Progenitor cell of endocrine pancreas (in vitro differentiated cells): ENCODE results near the gene TMEM170A. TPM values are rescaled to one million over a fixed set of nuclear protein-coding genes. Genes with fewer than 3 reads are reported as not detected.

Experiments used
- DNase-seq: peaks from one replicate; pipeline ENCODE4 v3.0.0; 2021; ENCODE audit warnings: low spot score; ENCODE audit not compliant: unreplicated experiment
- H3K27ac Mint-ChIP-seq: 2 replicates; pipeline ENCODE4 v1.8.0; 2021; ENCODE audit warnings: mild to moderate bottlenecking, moderate library complexity, mixed read lengths
- H3K27me3 Mint-ChIP-seq: 2 replicates; pipeline ENCODE4 v1.8.0; 2021; ENCODE audit warnings: mixed read lengths
- H3K36me3 Mint-ChIP-seq: 2 replicates; pipeline ENCODE4 v1.8.0; 2022; ENCODE audit warnings: mixed read lengths; ENCODE audit not compliant: insufficient read depth
- H3K4me1 Mint-ChIP-seq: 2 replicates; pipeline ENCODE4 v1.8.0; 2021; ENCODE audit warnings: low read depth, mixed read lengths
- H3K4me3 Mint-ChIP-seq: 2 replicates; pipeline ENCODE4 v1.8.0; 2021; ENCODE audit warnings: low read depth, mild to moderate bottlenecking, moderate library complexity, mixed read lengths
- H3K9me3 Mint-ChIP-seq: 2 replicates; pipeline ENCODE4 v1.8.0; 2021; ENCODE audit warnings: low read depth, mixed read lengths
- total RNA-seq: library from RNA; stranded (reverse); gene quantifications from 2 replicates; pipeline ENCODE4 v1.2.1, GENCODE V29; 2021
- TF ChIP-seq, protein P1 (sequence below): fragments of 200-600 bp; sonication (generic); IDR thresholded peaks from one replicate; pipeline ENCODE4 v1.5.0; 2021; ENCODE audit warnings: antibody characterized with exemption, mild to moderate bottlenecking; ENCODE audit not compliant: unreplicated experiment

The TMEM170A gene
- total RNA-seq, 1 donor from 2014 or later, result 61.6 TPM

DNA sequence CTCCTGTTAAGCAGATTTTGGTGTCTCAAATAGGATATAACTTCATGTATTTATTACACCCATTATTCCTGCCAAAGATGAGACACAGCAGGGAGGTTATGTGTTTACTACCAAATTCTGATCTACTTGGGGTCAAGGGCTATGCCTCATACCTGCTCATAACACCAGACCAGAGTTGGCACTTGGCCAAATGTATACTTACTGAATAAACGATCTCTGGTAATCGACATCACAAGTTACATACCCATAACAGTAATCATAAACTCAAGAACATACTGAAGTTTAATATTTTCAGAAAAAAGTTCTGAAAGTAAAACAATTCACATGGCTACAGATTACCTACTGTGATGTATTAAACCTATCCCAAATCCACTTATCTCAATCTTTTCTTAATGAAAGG, 2.9 kb downstream of the TMEM170A start:
- no peak for DNase-seq
- Mint-ChIP-seq H3K4me3 (no peak overlapping the region), H3K4me1 (peaks cover 41% of the 10 kb centered on the region)

DNA sequence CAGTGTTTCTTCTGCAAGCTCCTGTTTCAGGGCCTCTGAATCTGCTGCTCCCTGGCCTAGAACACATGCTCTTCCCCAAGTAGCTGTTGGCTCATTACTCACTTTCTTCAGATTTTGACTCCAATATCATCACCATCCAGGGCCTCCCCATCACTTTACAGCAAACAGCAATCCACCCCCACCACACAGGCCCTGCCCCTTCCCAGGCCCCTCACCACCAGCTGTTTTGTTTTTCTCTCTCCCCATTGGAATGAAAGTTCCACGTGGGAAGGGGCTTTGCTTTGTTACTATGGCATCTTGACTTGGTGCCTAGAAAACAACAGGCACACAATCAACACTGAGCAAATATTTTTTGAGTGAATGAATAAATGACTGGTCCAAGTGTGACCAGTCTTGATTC, 4.0 kb downstream of the TMEM170A start:
- Mint-ChIP-seq H3K27ac (peak overlapping the region; percentile 59), H3K4me3 (no peak overlapping the region), H3K27me3 (no peaks in the 10 kb centered on the region), H3K36me3 (peaks cover 4% of the 10 kb centered on the region), H3K4me1 (peaks cover 51% of the 10 kb centered on the region), H3K9me3 (no peaks in the 10 kb centered on the region)
- no peak for DNase-seq
- TF ChIP-seq, protein P1, sequence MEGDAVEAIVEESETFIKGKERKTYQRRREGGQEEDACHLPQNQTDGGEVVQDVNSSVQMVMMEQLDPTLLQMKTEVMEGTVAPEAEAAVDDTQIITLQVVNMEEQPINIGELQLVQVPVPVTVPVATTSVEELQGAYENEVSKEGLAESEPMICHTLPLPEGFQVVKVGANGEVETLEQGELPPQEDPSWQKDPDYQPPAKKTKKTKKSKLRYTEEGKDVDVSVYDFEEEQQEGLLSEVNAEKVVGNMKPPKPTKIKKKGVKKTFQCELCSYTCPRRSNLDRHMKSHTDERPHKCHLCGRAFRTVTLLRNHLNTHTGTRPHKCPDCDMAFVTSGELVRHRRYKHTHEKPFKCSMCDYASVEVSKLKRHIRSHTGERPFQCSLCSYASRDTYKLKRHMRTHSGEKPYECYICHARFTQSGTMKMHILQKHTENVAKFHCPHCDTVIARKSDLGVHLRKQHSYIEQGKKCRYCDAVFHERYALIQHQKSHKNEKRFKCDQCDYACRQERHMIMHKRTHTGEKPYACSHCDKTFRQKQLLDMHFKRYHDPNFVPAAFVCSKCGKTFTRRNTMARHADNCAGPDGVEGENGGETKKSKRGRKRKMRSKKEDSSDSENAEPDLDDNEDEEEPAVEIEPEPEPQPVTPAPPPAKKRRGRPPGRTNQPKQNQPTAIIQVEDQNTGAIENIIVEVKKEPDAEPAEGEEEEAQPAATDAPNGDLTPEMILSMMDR, result no peak

More for the DNA sequence above, 2.9 kb downstream of the TMEM170A start:
- Mint-ChIP-seq H3K9me3 (no peaks in the 10 kb centered on the region), H3K27ac (no peak overlapping the region), H3K36me3 (peaks cover 4% of the 10 kb centered on the region), H3K27me3 (no peaks in the 10 kb centered on the region)
- TF ChIP-seq, protein P1, result no peak

DNA sequence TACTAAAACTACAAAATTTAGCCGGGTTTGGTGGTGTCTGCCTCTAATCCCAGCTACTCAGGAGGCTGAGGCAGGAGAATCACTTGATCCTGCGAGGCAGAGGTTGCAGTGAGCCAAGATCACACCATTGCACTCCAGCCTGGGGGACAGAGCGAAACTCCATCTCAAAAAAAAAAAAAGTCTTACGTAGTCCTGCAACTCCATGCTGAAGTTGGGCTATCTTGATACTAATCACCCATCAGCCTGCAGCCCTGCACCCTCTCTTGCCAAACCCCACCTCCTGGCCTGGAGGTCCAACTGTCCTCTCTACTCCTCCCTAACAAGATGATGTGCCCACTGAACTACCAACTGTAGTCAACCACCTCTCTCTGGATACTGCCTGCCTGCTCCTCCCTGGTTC, 4.8 kb downstream of the TMEM170A start:
- TF ChIP-seq, protein P1, result no peak
- DNase-seq, result no peak
- Mint-ChIP-seq H3K27ac (no peak overlapping the region), H3K36me3 (peaks cover 4% of the 10 kb centered on the region), H3K4me1 (peaks cover 54% of the 10 kb centered on the region), H3K4me3 (no peak overlapping the region), H3K27me3 (no peaks in the 10 kb centered on the region), H3K9me3 (no peaks in the 10 kb centered on the region)

DNA sequence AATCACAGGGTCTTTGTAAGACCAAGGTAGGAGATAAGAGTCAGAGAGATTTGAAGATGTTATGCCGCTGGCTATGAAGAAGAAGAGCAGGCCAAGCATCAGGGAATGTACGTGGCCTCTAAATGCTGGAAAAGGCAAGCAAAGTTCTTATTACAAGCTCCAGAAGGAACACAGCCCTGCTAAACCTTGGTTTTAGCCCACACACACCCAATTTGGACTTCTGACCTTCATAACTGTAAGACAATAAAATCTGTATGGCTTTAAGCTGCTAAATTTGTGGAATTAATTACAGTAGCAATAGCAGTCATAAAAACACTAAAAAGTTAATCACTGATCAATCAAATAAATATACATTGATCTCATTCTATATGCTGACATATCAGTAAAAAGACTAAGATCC, 6.0 kb downstream of the TMEM170A start:
- Mint-ChIP-seq H3K36me3 (peaks cover 4% of the 10 kb centered on the region), H3K9me3 (no peaks in the 10 kb centered on the region), H3K4me1 (peaks cover 63% of the 10 kb centered on the region), H3K4me3 (no peak overlapping the region), H3K27me3 (no peaks in the 10 kb centered on the region), H3K27ac (no peak overlapping the region)
- DNase-seq, result no peak
- TF ChIP-seq, protein P1, result no peak

DNA sequence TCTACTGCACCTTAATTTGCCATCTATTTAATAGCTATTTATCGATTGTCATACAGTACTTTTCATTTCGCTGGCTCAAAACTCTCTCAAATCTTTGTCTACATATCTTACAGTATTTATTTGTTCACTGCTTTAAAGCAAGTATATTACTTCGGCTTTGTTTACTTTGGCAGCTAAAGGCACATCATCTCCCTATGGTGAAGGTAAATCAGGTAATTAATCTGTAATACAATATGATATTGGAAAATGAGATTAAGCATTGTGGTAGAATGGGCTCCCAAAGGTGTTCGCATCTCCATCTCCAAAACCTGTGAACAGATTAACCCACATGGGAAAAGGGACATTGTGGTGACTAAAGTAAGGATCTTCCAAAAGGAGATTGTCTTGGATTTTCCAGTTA, 6.5 kb downstream of the TMEM170A start:
- no peaks in the 10 kb centered on the region for H3K27me3 Mint-ChIP-seq
- H3K4me3 Mint-ChIP-seq, result no peak overlapping the region

More for the DNA sequence above, 6.5 kb downstream of the TMEM170A start:
- TF ChIP-seq, protein P1, result no peak
- H3K27ac Mint-ChIP-seq, result no peak overlapping the region
- H3K4me1 Mint-ChIP-seq, result peaks cover 65% of the 10 kb centered on the region
- H3K9me3 Mint-ChIP-seq, result no peaks in the 10 kb centered on the region
- no peak for DNase-seq
- peaks cover 4% of the 10 kb centered on the region for H3K36me3 Mint-ChIP-seq
